Activated T-helper 2 cell treated with anti-CD3 and anti-CD28 coated beads, Interferon-gamma antibody, Interleukin-2, Interleukin-4, amounts not matched to agents 10 μg/mL and 5 μg/mL and 100 μg/mL, durations not matched to agents 14 hours and 24 hours and 36 hours (primary cell): ENCODE measurements around the gene PADI2. TPM values are rescaled to one million over a fixed set of nuclear protein-coding genes. Genes with fewer than 3 reads are reported as not detected.
"Not testable (repeated sequence)": the region's sequence is repeated elsewhere in the genome, so short reads cannot be mapped to it uniquely, and the experiment has no call there.

Experiments
- DNase-seq: peaks from one replicate; pipeline ENCODE4 v3.0.0; 2021; ENCODE audit warnings: low spot score
- H3K27ac Mint-ChIP-seq: one replicate; pipeline ENCODE4 v1.8.0; 2021; ENCODE audit warnings: mixed read lengths
- H3K27me3 Mint-ChIP-seq: one replicate; pipeline ENCODE4 v1.8.0; 2021; ENCODE audit warnings: low read depth, mixed read lengths
- H3K36me3 Mint-ChIP-seq: one replicate; pipeline ENCODE4 v1.8.0; 2021; ENCODE audit warnings: low read depth, mixed read lengths
- H3K4me1 Mint-ChIP-seq: one replicate; pipeline ENCODE4 v1.8.0; 2021; ENCODE audit warnings: low read depth, mixed read lengths
- H3K4me3 Mint-ChIP-seq: one replicate; pipeline ENCODE4 v1.8.0; 2021; ENCODE audit warnings: low read depth, mild to moderate bottlenecking, moderate library complexity, mixed read lengths
- H3K9me3 Mint-ChIP-seq: one replicate; pipeline ENCODE4 v1.8.0; 2021; ENCODE audit warnings: mixed read lengths
- intact Hi-C: fragments of 100-400 bp; cut with micrococcal nuclease; formaldehyde crosslinking; loops from one replicate; pipeline ENCODE4 v1.15.1; 2023
- total RNA-seq: library from RNA; stranded (reverse); gene quantifications from 2 replicates; pipeline ENCODE4 v1.2.3, GENCODE V29; 2022

Gene PADI2
- total RNA-seq, 1 donor from 2014 or later, result 0.14 TPM

DNA sequence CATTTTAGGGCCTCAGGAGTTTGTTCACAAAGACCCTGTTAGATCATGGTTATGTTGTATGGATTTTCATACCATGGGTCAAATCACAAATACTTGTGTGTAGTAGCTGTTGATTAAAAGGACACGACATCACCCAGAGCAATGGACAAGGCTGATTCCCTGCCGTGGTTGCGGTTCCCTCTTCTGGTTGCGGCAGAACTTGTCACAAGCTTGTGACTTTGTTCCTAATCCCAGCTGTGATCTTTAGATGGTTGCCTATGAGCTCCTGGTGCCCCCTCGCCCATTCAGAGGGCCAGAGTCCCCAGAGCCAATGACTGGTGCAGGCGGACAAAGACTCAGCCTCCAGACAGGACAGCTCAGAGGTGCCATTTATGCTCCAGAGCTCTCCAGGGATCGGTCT lies 53.6 kb downstream of the PADI2 start:
- no peak overlapping the region for H3K4me3 Mint-ChIP-seq
- H3K36me3 Mint-ChIP-seq, result no peaks in the 10 kb centered on the region
- no peak for DNase-seq
- intact Hi-C loops, result no loop called here
- H3K27ac Mint-ChIP-seq, result no peak overlapping the region
- H3K4me1 Mint-ChIP-seq, result peaks cover 6% of the 10 kb centered on the region
- H3K27me3 Mint-ChIP-seq, result no peaks in the 10 kb centered on the region
- no peaks in the 10 kb centered on the region for H3K9me3 Mint-ChIP-seq

DNA sequence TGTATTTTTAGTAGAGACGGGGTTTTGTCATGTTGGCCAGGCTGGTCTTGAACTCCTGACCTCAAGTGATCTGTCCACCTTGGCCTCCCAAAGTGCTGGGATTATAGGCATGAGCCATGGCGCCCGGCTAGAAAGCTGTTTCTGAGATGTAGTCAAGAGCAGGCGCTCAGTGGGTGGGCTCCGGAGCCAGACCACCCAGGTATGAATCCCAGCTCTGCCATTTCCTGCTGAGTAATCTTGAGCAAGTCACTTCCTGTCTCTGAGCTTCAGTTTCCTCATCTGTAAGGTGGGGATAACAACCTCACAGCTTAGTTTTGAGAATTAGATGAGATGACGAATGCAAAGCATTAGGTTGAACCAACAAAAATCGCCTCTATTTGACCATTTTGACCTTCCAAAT lies 56.5 kb downstream of the PADI2 start:
- H3K27ac Mint-ChIP-seq, H3K36me3 Mint-ChIP-seq, H3K27me3 Mint-ChIP-seq, H3K4me3 Mint-ChIP-seq, H3K4me1 Mint-ChIP-seq, intact Hi-C loops, DNase-seq, H3K9me3 Mint-ChIP-seq: not testable (repeated sequence)

DNA sequence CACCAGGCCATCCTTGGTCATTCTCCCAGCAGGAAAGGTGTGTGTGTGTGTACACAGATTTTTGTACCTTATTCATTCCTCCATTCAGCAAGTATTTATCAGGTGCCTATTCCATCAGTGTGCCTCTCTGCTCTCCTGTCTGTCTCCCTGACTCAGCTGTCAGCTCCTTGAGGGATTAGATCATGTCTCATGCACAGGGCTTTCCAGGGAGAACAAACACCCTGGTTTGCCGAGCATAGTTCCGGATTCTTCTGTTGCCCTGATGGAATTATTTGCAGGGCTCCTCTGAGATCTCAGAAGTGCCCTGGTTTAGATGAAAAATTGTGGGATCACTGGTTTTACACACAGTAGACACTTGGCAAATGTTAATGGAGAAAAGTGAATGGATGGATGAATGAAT lies 57.4 kb downstream of the PADI2 start:
- Mint-ChIP-seq H3K4me1 (peaks cover 6% of the 10 kb centered on the region), H3K27me3 (peaks cover 7% of the 10 kb centered on the region), H3K36me3 (no peaks in the 10 kb centered on the region), H3K9me3 (no peaks in the 10 kb centered on the region), H3K4me3 (no peak overlapping the region), H3K27ac (no peak overlapping the region)
- intact Hi-C loops, result no loop called here
- DNase-seq, result no peak

GRCh38 chr1:17061486-17061885 lies 57.8 kb downstream of the PADI2 start:
- DNase-seq, result no peak
- no peaks in the 10 kb centered on the region for H3K9me3 Mint-ChIP-seq
- intact Hi-C loops, result no loop called here
- H3K4me3 Mint-ChIP-seq, result no peak overlapping the region
- no peaks in the 10 kb centered on the region for H3K36me3 Mint-ChIP-seq
- peaks cover 6% of the 10 kb centered on the region for H3K4me1 Mint-ChIP-seq
- no peak overlapping the region for H3K27ac Mint-ChIP-seq
- H3K27me3 Mint-ChIP-seq, result peaks cover 7% of the 10 kb centered on the region

DNA sequence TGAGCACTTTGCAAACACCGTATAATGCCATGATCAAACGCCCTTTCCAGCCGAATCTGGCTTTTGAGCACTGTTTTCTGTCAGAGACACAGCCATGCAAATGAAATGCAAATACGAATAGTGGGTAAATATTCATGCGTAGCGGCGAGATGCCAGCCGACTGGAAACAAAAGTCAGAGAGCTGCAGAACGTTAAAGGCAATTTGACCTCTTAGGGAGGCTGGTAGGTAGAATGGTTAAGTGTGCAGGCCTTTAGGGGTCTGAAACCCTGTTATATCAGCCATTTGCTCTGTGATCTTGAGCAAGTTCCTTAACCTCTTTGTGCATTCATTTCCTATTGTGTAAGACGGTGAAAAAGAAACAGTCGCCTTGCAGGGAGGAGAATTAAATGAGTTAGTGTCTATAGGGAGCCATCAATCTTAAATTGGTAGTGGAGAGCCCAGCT lies 58.9 kb downstream of the PADI2 start:
- H3K9me3 Mint-ChIP-seq, result no peaks in the 10 kb centered on the region
- H3K4me3 Mint-ChIP-seq, result no peak overlapping the region
- peaks cover 7% of the 10 kb centered on the region for H3K27me3 Mint-ChIP-seq
- no peaks in the 10 kb centered on the region for H3K36me3 Mint-ChIP-seq
- H3K4me1 Mint-ChIP-seq, result peaks cover 6% of the 10 kb centered on the region
- no peak overlapping the region for H3K27ac Mint-ChIP-seq
- no peak for DNase-seq
- intact Hi-C loops, result no loop called here

GRCh38 chr1:17059391-17060305 lies 59.6 kb downstream of the PADI2 start:
- peaks cover 6% of the 10 kb centered on the region for H3K4me1 Mint-ChIP-seq
- DNase-seq, result no peak
- H3K27me3 Mint-ChIP-seq, result peaks cover 7% of the 10 kb centered on the region
- H3K9me3 Mint-ChIP-seq, result no peaks in the 10 kb centered on the region
- no peaks in the 10 kb centered on the region for H3K36me3 Mint-ChIP-seq
- H3K4me3 Mint-ChIP-seq, result no peak overlapping the region
- intact Hi-C loops, result no loop called here
- no peak overlapping the region for H3K27ac Mint-ChIP-seq

DNA sequence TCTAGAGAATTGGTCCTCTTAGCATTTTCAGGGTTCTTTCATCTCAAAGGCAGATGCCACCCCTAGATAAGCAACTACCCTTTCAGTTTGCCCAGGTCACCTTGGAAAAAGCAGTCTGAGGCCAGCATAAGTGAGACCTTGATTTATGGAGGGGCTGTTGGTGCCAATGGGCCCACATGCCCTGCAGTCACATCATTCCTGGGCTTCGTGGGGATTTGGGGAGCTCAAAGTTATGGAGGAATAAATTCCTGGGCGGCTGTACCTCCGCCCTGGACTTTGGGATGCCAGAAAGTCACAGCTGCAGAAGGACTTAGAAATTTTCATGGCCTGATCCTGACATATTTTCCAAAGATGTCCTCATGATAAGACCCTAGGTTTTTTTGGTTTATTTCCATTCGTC lies 62.7 kb downstream of the PADI2 start:
- peaks cover 3% of the 10 kb centered on the region for H3K36me3 Mint-ChIP-seq
- peaks cover 7% of the 10 kb centered on the region for H3K4me1 Mint-ChIP-seq
- H3K4me3 Mint-ChIP-seq, result no peak overlapping the region
- H3K27me3 Mint-ChIP-seq, result peaks cover 7% of the 10 kb centered on the region
- DNase-seq, result no peak
- no peaks in the 10 kb centered on the region for H3K9me3 Mint-ChIP-seq
- intact Hi-C loops, result no loop called here
- no peak overlapping the region for H3K27ac Mint-ChIP-seq

GRCh38 chr1:17055801-17056200 lies 63.5 kb downstream of the PADI2 start:
- Mint-ChIP-seq H3K9me3 (no peaks in the 10 kb centered on the region), H3K27me3 (peaks cover 7% of the 10 kb centered on the region), H3K36me3 (peaks cover 11% of the 10 kb centered on the region), H3K27ac (no peak overlapping the region), H3K4me1 (peaks cover 12% of the 10 kb centered on the region), H3K4me3 (no peak overlapping the region)
- no peak for DNase-seq
- intact Hi-C loops, result loop anchor here (2.0 kb wide), 1 partner anchor 95 kb away; no protein-coding TSS in a partner anchor

DNA sequence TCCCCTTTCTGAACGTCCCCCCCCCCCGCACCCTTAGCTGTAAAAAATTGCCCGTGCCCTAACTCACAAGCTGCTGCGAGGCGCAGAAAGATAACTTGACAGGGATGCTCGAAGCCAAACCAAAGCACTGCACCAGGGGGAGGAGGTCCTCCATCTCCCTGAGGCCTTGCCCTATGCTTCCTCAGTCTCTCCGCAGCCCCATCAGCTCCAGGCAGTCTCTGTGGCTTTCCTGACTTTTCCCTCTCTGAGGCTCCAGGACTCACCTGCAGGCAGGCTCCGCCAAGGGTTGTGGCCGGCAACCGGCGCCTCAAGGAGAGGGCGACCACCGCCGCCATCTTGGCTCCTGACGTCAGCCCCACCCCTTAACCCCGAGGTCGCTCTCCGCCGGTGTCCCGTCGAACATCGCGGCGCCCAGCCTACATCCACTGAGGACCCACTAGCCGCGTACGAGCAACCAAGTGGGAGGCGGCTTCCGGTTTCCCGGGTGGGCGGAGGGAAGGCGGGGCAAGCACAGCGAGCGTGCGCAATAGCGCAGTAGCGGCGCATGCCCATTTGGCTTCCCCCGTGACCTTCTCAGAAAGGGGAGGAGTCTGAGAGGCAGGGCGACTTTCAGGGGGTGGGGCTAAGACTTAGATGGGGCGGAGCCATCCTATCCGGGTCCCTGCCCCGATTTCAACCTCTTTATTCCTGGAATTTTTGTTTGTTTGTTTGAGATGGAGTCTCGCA lies 65.4 kb downstream of the PADI2 start, which contains the start of gene SDHB:
Gene SDHB (minus strand): TSS at position 348 of the 726 bp plus-strand sequence. CDS start 13 bp downstream, at position 335.
- DNase-seq, result peak; percentile 99
- intact Hi-C loops, result loop anchor here (1.0 to 5.0 kb wide), 3 partner anchors 43 to 383 kb away; partner anchors contain the start of genes ATP13A2 and RCC2
- H3K36me3 Mint-ChIP-seq, result peaks cover 13% of the 10 kb centered on the region
- H3K27ac Mint-ChIP-seq, result peak within 1 kb of the TSS; percentile 93
- no peaks in the 10 kb centered on the region for H3K9me3 Mint-ChIP-seq
- H3K4me1 Mint-ChIP-seq, result peaks cover 12% of the 10 kb centered on the region
- H3K27me3 Mint-ChIP-seq, result peaks cover 7% of the 10 kb centered on the region
- peak within 1 kb of the TSS; percentile 99 for H3K4me3 Mint-ChIP-seq

GRCh38 chr1:17053086-17053684 lies 66.1 kb downstream of the PADI2 start:
- no peak for DNase-seq
- peaks cover 3% of the 10 kb centered on the region for H3K27me3 Mint-ChIP-seq
- no peaks in the 10 kb centered on the region for H3K9me3 Mint-ChIP-seq
- intact Hi-C loops, result loop anchor here (5.0 kb wide), 1 partner anchor 384 kb away; the partner anchor contains the start of gene RCC2
- H3K36me3 Mint-ChIP-seq, result peaks cover 13% of the 10 kb centered on the region
- peaks cover 12% of the 10 kb centered on the region for H3K4me1 Mint-ChIP-seq
- peak overlapping the region; percentile 99 for H3K4me3 Mint-ChIP-seq
- H3K27ac Mint-ChIP-seq, result peak overlapping the region; percentile 93

- Mint-ChIP-seq H3K27me3 (no peaks in the 10 kb centered on the region), H3K36me3 (peaks cover 13% of the 10 kb centered on the region), H3K4me3 (peak overlapping the region; percentile 99), H3K27ac (peak overlapping the region; percentile 17), H3K9me3 (no peaks in the 10 kb centered on the region), H3K4me1 (peaks cover 16% of the 10 kb centered on the region)
- DNase-seq, result no peak
- intact Hi-C loops, result loop anchor here (5.0 kb wide), 1 partner anchor 385 kb away; the partner anchor contains the start of gene RCC2
Observed at GRCh38 chr1:17052641-17053040, 66.6 kb downstream of the PADI2 start.

DNA sequence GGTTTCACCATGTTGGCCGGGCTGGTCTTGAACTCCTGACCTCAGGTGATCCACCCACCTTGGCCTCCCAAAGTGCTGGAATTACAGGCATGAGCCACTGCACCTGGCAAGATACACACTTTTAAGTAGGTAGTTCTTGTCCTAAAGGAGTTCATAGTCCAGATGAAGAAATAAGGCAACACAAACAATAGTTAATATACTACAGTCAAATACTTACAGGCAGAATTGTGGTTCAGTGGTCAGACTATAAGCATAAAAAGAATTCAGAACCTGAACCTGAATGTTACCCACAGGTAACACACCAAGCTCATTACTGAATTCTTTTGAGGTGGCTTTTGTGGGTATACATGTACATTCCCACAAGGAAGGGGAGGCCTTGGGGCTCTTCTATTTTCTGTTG lies 67.2 kb downstream of the PADI2 start:
- H3K27me3 Mint-ChIP-seq, result no peaks in the 10 kb centered on the region
- no peak for DNase-seq
- peak overlapping the region; percentile 99 for H3K4me3 Mint-ChIP-seq
- peaks cover 13% of the 10 kb centered on the region for H3K36me3 Mint-ChIP-seq
- peaks cover 16% of the 10 kb centered on the region for H3K4me1 Mint-ChIP-seq
- no peak overlapping the region for H3K27ac Mint-ChIP-seq
- intact Hi-C loops, result loop anchor here (5.0 kb wide), 1 partner anchor 385 kb away; the partner anchor contains the start of gene RCC2
- H3K9me3 Mint-ChIP-seq, result no peaks in the 10 kb centered on the region
